Breast epithelium (tissue), 4 donors: ENCODE results near the gene RNF151. TPM values are rescaled to one million over a fixed set of nuclear protein-coding genes. Genes with fewer than 3 reads are reported as not detected.
"Not testable (repeated sequence)": the region's sequence is repeated elsewhere in the genome, so short reads cannot be mapped to it uniquely, and the experiment has no call there.

Source experiments
- DNase-seq, 2 donors: peaks; one replicate each; pipeline ENCODE4 v3.0.0-alpha.2; 2019; ENCODE audit warnings: low spot score in 2 of 2
- H3K27ac ChIP-seq, 2 donors: fragments of 200-600 bp; sonication (generic) in 1 of 2; one replicate each; pipeline ENCODE4 v1.5.1; 2016 to 2019; ENCODE audit warnings: mild to moderate bottlenecking in 1 of 2
- H3K27me3 ChIP-seq, 2 donors: fragments of 200-600 bp; sonication (generic) in 1 of 2; one replicate each; pipeline versions ENCODE4 v1.5.1 to v1.6.0; 2017 to 2019; ENCODE audit warnings: control low read depth in 1 of 2, mild to moderate bottlenecking in 1 of 2
- H3K36me3 ChIP-seq: fragments of 200-600 bp; one replicate; pipeline ENCODE4 v1.5.1; 2019
- H3K4me1 ChIP-seq, 2 donors: fragments of 200-600 bp; sonication (generic); one replicate each; pipeline ENCODE4 v1.5.1; 2016 to 2019; ENCODE audit warnings: control low read depth in 1 of 2
- H3K4me3 ChIP-seq, 3 donors: fragments of 200-600 bp; sonication (generic); 1 replicate in 2 of 3; 2 replicates in 1 of 3; pipeline ENCODE4 v1.5.1; 2016 to 2019; ENCODE audit warnings: mild to moderate bottlenecking in 3 of 3, moderate library complexity in 2 of 3
- H3K9me3 ChIP-seq, 2 donors: fragments of 200-600 bp; sonication (generic) in 1 of 2; one replicate each; pipeline ENCODE4 v1.5.1; 2016 to 2019; ENCODE audit warnings: control low read depth in 1 of 2
- CTCF ChIP-seq, 3 donors: fragments of 450-650 bp; IDR thresholded peaks; one replicate each; pipeline ENCODE4 v1.5.1; 2016 to 2017; ENCODE audit warnings: antibody characterized with exemption in 3 of 3, mild to moderate bottlenecking in 3 of 3, moderate library complexity in 3 of 3
- POLR2A ChIP-seq: fragments of 450-650 bp; IDR thresholded peaks from one replicate; pipeline ENCODE4 v1.6.1; 2016; ENCODE audit warnings: antibody characterized with exemption, mild to moderate bottlenecking, moderate library complexity
- POLR2AphosphoS5 ChIP-seq, 3 donors: sonication (generic); formaldehyde crosslinking; IDR thresholded peaks; one replicate each; pipeline ENCODE4 v1.6.1; 2017; ENCODE audit warnings: antibody characterized with exemption in 3 of 3
- intact Hi-C: fragments of 100-400 bp; cut with DNase I; formaldehyde crosslinking; loops from one replicate; pipeline ENCODE4 v1.15.1; 2023; ENCODE audit warnings: low total_unique reads
- total RNA-seq, 3 donors: library from RNA; depleted of rRNA; stranded (reverse); fragments of >200 nt; gene quantifications; one replicate each; pipeline ENCODE4 v1.1.0, GENCODE V29; 2016

Gene RNF151
- total RNA-seq, 3 donors from 2014 or later, result 0.98 TPM; not detected in 2

DNA sequence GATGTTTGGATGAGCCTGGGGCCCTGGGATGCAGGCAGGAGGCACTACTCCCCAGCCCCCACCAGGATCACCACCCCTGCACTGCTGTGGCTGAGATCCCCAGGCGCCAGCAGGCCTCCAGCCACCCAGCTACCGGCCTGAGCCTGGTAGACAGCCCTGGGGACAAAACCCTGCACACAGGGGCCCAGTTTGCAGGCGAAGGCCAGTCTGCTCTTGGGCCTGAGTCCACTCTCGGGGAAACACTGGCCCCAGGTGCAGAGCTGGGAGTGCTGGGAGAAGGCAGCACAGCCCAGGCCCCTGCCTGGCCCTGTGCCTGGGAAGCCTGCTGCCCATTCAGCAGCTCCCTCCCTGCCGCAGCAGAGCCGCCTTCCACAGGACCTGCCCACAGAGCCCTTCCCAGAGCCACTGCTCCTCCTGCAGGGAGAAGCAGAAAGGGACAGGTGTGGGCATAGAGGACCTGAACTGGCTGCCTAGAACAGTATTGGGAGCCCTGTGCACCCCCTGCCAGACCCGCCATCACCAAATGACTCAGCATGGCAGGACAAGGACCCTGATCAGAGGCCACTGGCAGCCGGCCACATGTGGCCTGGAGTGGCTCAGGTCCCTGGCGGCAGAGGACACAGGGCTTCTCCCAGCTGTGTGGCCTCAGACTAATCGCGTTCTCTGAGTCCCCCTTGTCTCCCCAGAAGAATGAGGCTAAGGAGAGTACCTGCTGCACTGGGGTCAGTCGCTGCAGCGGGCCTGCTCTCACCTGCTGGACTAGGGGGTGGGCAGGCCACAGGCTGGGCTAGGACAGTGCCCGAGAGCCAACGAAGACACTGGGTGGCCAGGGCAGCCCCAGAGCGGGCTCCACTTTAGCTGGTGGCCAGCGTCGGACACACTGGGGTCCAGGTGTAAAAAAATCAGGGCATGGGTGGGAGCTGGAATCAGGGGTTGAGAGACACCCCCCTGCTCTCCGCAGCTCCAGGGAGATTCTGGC, 34.3 kb upstream of the RNF151 start:
- no peak overlapping the region for H3K27ac ChIP-seq
- DNase-seq, result no peak
- no peaks in the 10 kb centered on the region for H3K27me3 ChIP-seq
- H3K4me3 ChIP-seq, result no peak overlapping the region
- no peaks in the 10 kb centered on the region for H3K4me1 ChIP-seq
- no peaks in the 10 kb centered on the region for H3K9me3 ChIP-seq
- intact Hi-C loops, result no loop called here
- TF ChIP-seq POLR2AphosphoS5 (IDR thresholded peaks at IDR 0.05), result no peak
- H3K36me3 ChIP-seq, result no peaks in the 10 kb centered on the region

DNA sequence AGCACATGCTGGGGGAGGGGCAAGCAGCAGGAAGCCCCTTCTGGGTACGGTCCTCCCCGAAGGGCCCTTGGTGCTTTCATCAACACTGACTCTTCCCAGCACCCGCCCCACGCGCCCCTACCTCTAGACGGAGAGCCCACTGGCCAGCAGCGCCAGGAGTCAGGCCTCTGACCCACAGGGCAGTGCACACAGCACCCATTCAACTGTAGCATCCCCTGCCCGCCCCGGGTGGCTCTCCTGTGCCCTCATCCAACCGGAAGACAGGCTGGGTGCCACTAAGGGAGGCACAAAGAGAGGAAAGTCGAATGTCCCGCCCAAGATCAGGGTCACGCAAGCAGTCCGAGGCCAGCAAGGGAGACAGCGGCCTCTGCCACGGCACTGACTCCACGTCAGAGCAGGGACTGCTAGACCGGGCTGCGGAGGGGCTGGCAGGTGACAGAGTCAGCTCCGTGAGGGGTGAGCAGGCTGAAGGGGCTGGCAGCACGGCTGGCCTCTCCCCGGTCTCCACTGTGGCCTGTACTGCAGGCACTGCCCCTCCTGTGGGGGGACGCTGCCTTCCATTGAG, 33.5 kb upstream of the RNF151 start:
- H3K27ac ChIP-seq, result no peak overlapping the region
- no peak overlapping the region for H3K4me3 ChIP-seq
- H3K27me3 ChIP-seq, result no peaks in the 10 kb centered on the region
- no peaks in the 10 kb centered on the region for H3K4me1 ChIP-seq
- intact Hi-C loops, result no loop called here
- H3K36me3 ChIP-seq, result no peaks in the 10 kb centered on the region
- TF ChIP-seq POLR2A, result no peak
- TF ChIP-seq POLR2AphosphoS5 (IDR thresholded peaks at IDR 0.05), result no peak
- no peak for TF ChIP-seq CTCF (IDR thresholded peaks at IDR 0.05)
- no peaks in the 10 kb centered on the region for H3K9me3 ChIP-seq
- DNase-seq, result no peak

- DNase-seq, result no peak
- intact Hi-C loops, result no loop called here
- no peak for TF ChIP-seq POLR2A
- TF ChIP-seq POLR2AphosphoS5 (IDR thresholded peaks at IDR 0.05), result no peak
- no peak for TF ChIP-seq CTCF (IDR thresholded peaks at IDR 0.05)
- Histone ChIP-seq H3K9me3 (no peaks in the 10 kb centered on the region), H3K27ac (no peak overlapping the region), H3K27me3 (no peaks in the 10 kb centered on the region), H3K36me3 (no peaks in the 10 kb centered on the region), H3K4me1 (peaks cover 0 to 4% of the 10 kb centered on the region in 2 donors), H3K4me3 (no peak overlapping the region)
Measured at GRCh38 chr16:1936945-1937479, 29.6 kb upstream of the RNF151 start.

- Histone ChIP-seq H3K27me3 (no peaks in the 10 kb centered on the region), H3K36me3 (no peaks in the 10 kb centered on the region), H3K4me1 (peaks cover 0 to 10% of the 10 kb centered on the region in 2 donors), H3K9me3 (no peaks in the 10 kb centered on the region), H3K4me3 (no peak overlapping the region), H3K27ac (no peak overlapping the region)
- no peak for DNase-seq
- TF ChIP-seq POLR2A (no peak), POLR2AphosphoS5 (IDR thresholded peaks at IDR 0.05) (no peak), CTCF (IDR thresholded peaks at IDR 0.05) (no peak)
- intact Hi-C loops, result no loop called here
Measured at GRCh38 chr16:1938316-1938715, 28.3 kb upstream of the RNF151 start.

DNA sequence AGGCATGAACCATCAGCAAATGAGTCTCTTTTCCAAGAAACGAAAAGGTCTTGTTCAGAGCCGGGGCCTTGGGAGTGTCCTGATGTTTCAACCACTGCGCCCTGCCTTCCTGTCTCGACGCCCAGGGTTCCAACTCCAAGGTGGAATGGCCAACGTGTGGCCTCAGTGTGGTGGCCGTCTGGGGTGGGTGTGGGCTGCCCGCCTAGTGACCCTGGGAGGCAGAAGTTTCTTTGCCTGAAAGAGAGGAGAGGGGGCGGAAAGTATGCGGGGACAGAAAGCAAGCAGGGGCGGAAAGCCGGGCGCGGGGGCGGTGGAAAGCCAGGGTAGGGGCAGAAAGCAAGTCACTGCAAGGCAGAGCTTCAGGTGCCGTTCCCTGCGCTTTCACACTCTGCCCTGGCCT, 27.7 kb upstream of the RNF151 start:
- DNase-seq, result no peak
- Histone ChIP-seq H3K36me3 (no peaks in the 10 kb centered on the region), H3K27ac (no peak overlapping the region), H3K9me3 (no peaks in the 10 kb centered on the region), H3K4me1 (peaks cover 0 to 10% of the 10 kb centered on the region in 2 donors), H3K4me3 (no peak overlapping the region), H3K27me3 (no peaks in the 10 kb centered on the region)
- TF ChIP-seq CTCF (IDR thresholded peaks at IDR 0.05) (no peak), POLR2AphosphoS5 (IDR thresholded peaks at IDR 0.05) (no peak), POLR2A (no peak)
- intact Hi-C loops, result no loop called here

DNA sequence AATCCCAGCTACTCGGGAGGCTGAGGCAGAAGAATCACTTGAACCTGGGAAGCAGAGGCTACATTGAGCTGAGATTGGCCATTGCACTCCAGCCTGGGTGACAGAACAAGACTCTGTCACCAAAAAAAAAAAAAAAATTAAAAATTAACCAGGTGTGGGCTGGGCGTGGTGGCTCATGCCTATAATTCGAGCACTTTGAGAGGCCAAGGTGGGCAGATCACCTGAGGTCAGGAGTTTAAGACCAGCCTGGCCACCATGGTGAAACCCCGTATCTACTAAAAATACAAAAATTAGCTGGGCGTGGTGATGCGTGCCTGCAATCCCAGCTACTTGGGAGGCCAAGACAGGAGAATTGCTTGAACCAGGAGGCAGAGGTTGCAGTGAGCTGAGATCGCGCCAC, 26.8 kb upstream of the RNF151 start:
- intact Hi-C loops, H3K4me1 ChIP-seq, H3K27ac ChIP-seq, H3K27me3 ChIP-seq, H3K9me3 ChIP-seq, H3K4me3 ChIP-seq, DNase-seq, H3K36me3 ChIP-seq: not testable (repeated sequence)
